Spleen (tissue), 11 donors: ENCODE data around the gene DNAJB7. TPM values are rescaled to one million over a fixed set of nuclear protein-coding genes. Genes with fewer than 3 reads are reported as not detected.

Experiments used
- DNase-seq: peaks from one replicate; pipeline ENCODE4 v3.0.0-alpha.2; 2020
- H3K27ac ChIP-seq, 8 donors: fragments of 200-600 bp; sonication (generic) in 7 of 8; 1 replicate in 4 of 8; 2 replicates in 4 of 8; pipeline versions ENCODE4 v1.5.0 to v1.8.0; 2016 to 2021; ENCODE audit warnings: inconsistent platforms in 4 of 8, mild to moderate bottlenecking in 4 of 8, moderate library complexity in 1 of 8
- H3K27me3 ChIP-seq, 7 donors: fragments of 200-600 bp; sonication (generic) in 6 of 7; replicated peaks in 1 of 7; 1 replicate in 4 of 7; 2 replicates in 3 of 7; pipeline versions ENCODE4 v1.5.0 to v1.8.0; 2016 to 2021; ENCODE audit warnings: inconsistent platforms in 3 of 7, mild to moderate bottlenecking in 1 of 7
- H3K36me3 ChIP-seq, 6 donors: fragments of 200-600 bp; sonication (generic) in 5 of 6; 1 replicate in 4 of 6; 2 replicates in 2 of 6; pipeline versions ENCODE4 v1.5.0 to v1.8.0; 2016 to 2021; ENCODE audit warnings: inconsistent platforms in 2 of 6
- H3K4me1 ChIP-seq, 6 donors: fragments of 200-600 bp; sonication (generic) in 5 of 6; 1 replicate in 3 of 6; 2 replicates in 3 of 6; pipeline versions ENCODE4 v1.5.0 to v1.8.0; 2016 to 2021; ENCODE audit warnings: inconsistent platforms in 3 of 6
- H3K4me3 ChIP-seq, 8 donors: fragments of 200-600 bp; sonication (generic) in 7 of 8; 1 replicate in 4 of 8; 2 replicates in 4 of 8; pipeline versions ENCODE4 v1.5.0 to v1.8.0; 2016 to 2021; ENCODE audit warnings: inconsistent platforms in 4 of 8, mild to moderate bottlenecking in 4 of 8, moderate library complexity in 2 of 8
- H3K9me3 ChIP-seq, 8 donors: fragments of 200-600 bp; sonication (generic) in 7 of 8; 1 replicate in 4 of 8; 2 replicates in 4 of 8; pipeline versions ENCODE4 v1.5.0 to v1.8.0; 2016 to 2021; ENCODE audit warnings: inconsistent platforms in 4 of 8
- CTCF ChIP-seq, 11 experiments: fragments of 200-600 bp in 7 of 11; fragments of 450-650 bp in 4 of 11; sonication (generic) in 4 of 11; IDR thresholded peaks in 8 of 11; conservative IDR thresholded peaks in 3 of 11; 1 replicate in 7 of 11; 2 replicates in 4 of 11; pipeline versions ENCODE4 v1.4.0 to v1.8.0; 2016 to 2021; ENCODE audit warnings: antibody characterized with exemption in 11 of 11, inconsistent platforms in 4 of 11, mild to moderate bottlenecking in 1 of 11
- POLR2A ChIP-seq, 3 donors: fragments of 450-650 bp; IDR thresholded peaks; one replicate each; pipeline ENCODE4 v1.5.1; 2017; ENCODE audit warnings: antibody characterized with exemption in 3 of 3, mild to moderate bottlenecking in 1 of 3
- POLR2AphosphoS5 ChIP-seq, 3 donors: sonication (generic); formaldehyde crosslinking; IDR thresholded peaks; one replicate each; pipeline ENCODE4 v1.5.1; 2017; ENCODE audit warnings: antibody characterized with exemption in 3 of 3
- WGBS, 5 donors: extraction: QIAGEN DNeasy Blood & Tissue Kit in 3 of 5; methylation state at CpG; one replicate each; pipeline versions ENCODE4 v1.1.5 to v1.1.7; 2013 to 2018; 5-methylcytosine and 5-hydroxymethylcytosine counted together
- intact Hi-C: fragments of 100-400 bp; cut with DNase I; formaldehyde crosslinking; loops from one replicate; pipeline ENCODE4 v1.15.0; 2023; ENCODE audit warnings: low total_unique reads
- polyA plus RNA-seq, 3 donors: library from polyadenylated mRNA; stranded (reverse); fragments of 200-250 nt; gene quantifications; one replicate each; pipeline ENCODE4 v1.2.1, GENCODE V29; 2013
- total RNA-seq, 7 donors: library from RNA; depleted of rRNA in 3 of 7; stranded (reverse); fragments of >200 nt in 3 of 7; fragmentation: NEBNext Ultra II Directional in 4 of 7; extraction: Animal tissue kit (Norgen Biotek cat#: 25700) in 4 of 7; gene quantifications; one replicate each; pipeline versions ENCODE4 v1.1.0 to v1.2.1, GENCODE V29; 2016 to 2021
- donor health status: healthy with polysubstance abuse.
- donor health status: DM: no; HTN: no; CAD: no; lungs with moderate emphysema.
- donor health status: DM: no; HTN: no; CAD: no.
- donor health status: Bipolar disorder and iron deficiency.
- donor health status: healthy.
- donor health status: DM: no; HTN: no; CAD: no.
- donor health status: DM: yes; HTN: yes; CAD: no.

Gene DNAJB7
- total and polyA plus RNA-seq, 10 donors = not detected

- no peak overlapping the region for H3K4me3 ChIP-seq
- WGBS, 5 donors = 94 to 99% (median 95%) methylated on average over 3 of the region's 3 CpGs
- TF ChIP-seq CTCF (IDR thresholded peaks at IDR 0.05 in 8 of 11, conservative IDR thresholded peaks at IDR 0.05 in 3 of 11) (no peak), POLR2A (IDR thresholded peaks at IDR 0.05) (no peak), POLR2AphosphoS5 (IDR thresholded peaks at IDR 0.05) (no peak)
- H3K27me3 ChIP-seq = no peaks in the 10 kb centered on the region
- no peak overlapping the region for H3K27ac ChIP-seq
- no peaks in the 10 kb centered on the region for H3K4me1 ChIP-seq
- peaks cover 0 to 100% (median 92%) of the 10 kb centered on the region in 6 donors for H3K36me3 ChIP-seq
- H3K9me3 ChIP-seq = no peaks in the 10 kb centered on the region
- DNase-seq = no peak
- intact Hi-C loops = no loop called here
These were observed 17.0 kb downstream of the DNAJB7 start for GRCh38 chr22:40844951-40845350.

- Histone ChIP-seq H3K4me1 (no peaks in the 10 kb centered on the region), H3K27ac (no peak overlapping the region), H3K36me3 (peaks cover 0 to 100% (median 95%) of the 10 kb centered on the region in 6 donors), H3K27me3 (no peaks in the 10 kb centered on the region), H3K9me3 (no peaks in the 10 kb centered on the region), H3K4me3 (no peak overlapping the region)
- no peak for DNase-seq
- TF ChIP-seq POLR2A (IDR thresholded peaks at IDR 0.05) = no peak
- TF ChIP-seq CTCF (IDR thresholded peaks at IDR 0.05 in 8 of 11, conservative IDR thresholded peaks at IDR 0.05 in 3 of 11) = no peak
- no peak for TF ChIP-seq POLR2AphosphoS5 (IDR thresholded peaks at IDR 0.05)
- intact Hi-C loops = no loop called here
- WGBS, 5 donors = 88 to 94% (median 90%) methylated on average over 3 of the region's 3 CpGs
These were observed 23.4 kb downstream of the DNAJB7 start for GRCh38 chr22:40838486-40838885.

- Histone ChIP-seq H3K36me3 (peaks cover 0 to 100% (median 95%) of the 10 kb centered on the region in 6 donors), H3K9me3 (no peaks in the 10 kb centered on the region), H3K4me3 (no peak overlapping the region), H3K27ac (no peak overlapping the region), H3K27me3 (no peaks in the 10 kb centered on the region), H3K4me1 (no peaks in the 10 kb centered on the region)
- intact Hi-C loops = no loop called here
- 95 to 98% (median 97%) methylated on average over 3 of the region's 3 CpGs for WGBS, 5 donors
- TF ChIP-seq POLR2AphosphoS5 (IDR thresholded peaks at IDR 0.05) (no peak), CTCF (IDR thresholded peaks at IDR 0.05 in 8 of 11, conservative IDR thresholded peaks at IDR 0.05 in 3 of 11) (no peak), POLR2A (IDR thresholded peaks at IDR 0.05) (no peak)
- no peak for DNase-seq
These were observed 27.3 kb downstream of the DNAJB7 start for GRCh38 chr22:40834619-40835018.

- Histone ChIP-seq H3K9me3 (no peaks in the 10 kb centered on the region), H3K27me3 (no peaks in the 10 kb centered on the region), H3K4me1 (no peaks in the 10 kb centered on the region), H3K4me3 (no peak overlapping the region), H3K36me3 (peaks cover 0 to 100% (median 87%) of the 10 kb centered on the region in 6 donors), H3K27ac (no peak overlapping the region)
- no peak for DNase-seq
- whole genome bisulfite sequencing, 5 donors = 74 to 84% (median 80%) methylated on average over 6 of the region's 6 CpGs
- intact Hi-C loops = no loop called here
- TF ChIP-seq POLR2AphosphoS5 (IDR thresholded peaks at IDR 0.05) = no peak
- no peak for TF ChIP-seq POLR2A (IDR thresholded peaks at IDR 0.05)
- TF ChIP-seq CTCF (IDR thresholded peaks at IDR 0.05 in 8 of 11, conservative IDR thresholded peaks at IDR 0.05 in 3 of 11) = no peak
These were observed 32.8 kb downstream of the DNAJB7 start for GRCh38 chr22:40829131-40829530.
